Liver (tissue), 9 donors: ENCODE data around the gene CARS1. TPM values are rescaled to one million over a fixed set of nuclear protein-coding genes. Genes with fewer than 3 reads are reported as not detected.
A peak's percentile ranks its signal among the peaks of the same experiment; 100 is the strongest.

Experiments used
- DNase-seq: peaks from one replicate; pipeline ENCODE4 v3.0.0-alpha.2; 2017; ENCODE audit warnings: low spot score
- H3K27ac ChIP-seq, 2 donors: one replicate each; pipeline ENCODE4 v1.7.0; 2013; ENCODE audit warnings: inconsistent platforms in 2 of 2, low read length in 2 of 2, control low read depth in 1 of 2, low read depth in 1 of 2, mild to moderate bottlenecking in 1 of 2
- H3K27me3 ChIP-seq, 4 donors: one replicate each; pipeline versions ENCODE4 v1.6.1 to v1.7.0; 2013; ENCODE audit warnings: low read length in 3 of 4, inconsistent platforms in 1 of 4, mild to moderate bottlenecking in 1 of 4, moderate library complexity in 1 of 4; ENCODE audit not compliant: control insufficient read depth in 4 of 4, insufficient read depth in 4 of 4
- H3K36me3 ChIP-seq, 4 donors: one replicate each; pipeline versions ENCODE4 v1.6.1 to v1.7.0; 2013; ENCODE audit warnings: low read length in 3 of 4, mild to moderate bottlenecking in 3 of 4, low read depth in 1 of 4, moderate library complexity in 1 of 4; ENCODE audit not compliant: control insufficient read depth in 4 of 4, insufficient read depth in 3 of 4
- H3K4me1 ChIP-seq, 4 donors: one replicate each; pipeline versions ENCODE4 v1.6.1 to v1.7.0; 2013; ENCODE audit warnings: low read length in 3 of 4, mild to moderate bottlenecking in 3 of 4, moderate library complexity in 1 of 4; ENCODE audit not compliant: control insufficient read depth in 4 of 4, insufficient read depth in 4 of 4
- H3K4me3 ChIP-seq, 3 donors: one replicate each; pipeline versions ENCODE4 v1.6.1 to v1.7.0; 2013; ENCODE audit warnings: low read length in 3 of 3, control low read depth in 1 of 3, low read depth in 1 of 3, mild to moderate bottlenecking in 1 of 3
- H3K9ac ChIP-seq, 2 donors: one replicate each; pipeline ENCODE4 v1.7.0; 2013; ENCODE audit warnings: low read length in 2 of 2, mild to moderate bottlenecking in 2 of 2, moderate library complexity in 2 of 2, control low read depth in 1 of 2, low read depth in 1 of 2
- H3K9me3 ChIP-seq, 4 donors: one replicate each; pipeline versions ENCODE4 v1.6.1 to v1.7.0; 2013; ENCODE audit warnings: low read length in 3 of 4; ENCODE audit not compliant: control insufficient read depth in 4 of 4
- EGR1 ChIP-seq, 2 donors: IDR thresholded peaks; 2 replicates each; pipeline ENCODE4 v1.6.1; 2016 to 2018; ENCODE audit warnings: antibody characterized with exemption in 2 of 2, low read depth in 2 of 2
- FOXA1 ChIP-seq: IDR thresholded peaks from 2 replicates; pipeline ENCODE4 v1.6.1; 2016; ENCODE audit warnings: antibody characterized with exemption
- FOXA2 ChIP-seq: IDR thresholded peaks from 2 replicates; pipeline ENCODE4 v1.6.1; 2016; ENCODE audit warnings: antibody characterized with exemption
- GABPA ChIP-seq, 2 donors: IDR thresholded peaks in 1 of 2; conservative IDR thresholded peaks in 1 of 2; 2 replicates each; pipeline ENCODE4 v1.6.1; 2016; ENCODE audit warnings: antibody characterized with exemption in 2 of 2, mild to moderate bottlenecking in 1 of 2, moderate library complexity in 1 of 2
- HNF4A ChIP-seq, 2 donors: conservative IDR thresholded peaks; 2 replicates each; pipeline ENCODE4 v1.6.1; 2016; ENCODE audit warnings: antibody characterized with exemption in 2 of 2, mild to moderate bottlenecking in 2 of 2
- HNF4G ChIP-seq: IDR thresholded peaks from 2 replicates; pipeline ENCODE4 v1.6.1; 2016; ENCODE audit warnings: antibody characterized with exemption
- JUND ChIP-seq, 2 donors: IDR thresholded peaks; 2 replicates each; pipeline ENCODE4 v1.6.1; 2016; ENCODE audit warnings: antibody characterized with exemption in 2 of 2
- NR2F2 ChIP-seq: IDR thresholded peaks from 2 replicates; pipeline ENCODE4 v1.6.1; 2016; ENCODE audit warnings: antibody characterized with exemption
- RAD21 ChIP-seq, 2 donors: IDR thresholded peaks; 2 replicates each; pipeline ENCODE4 v1.6.1; 2016; ENCODE audit warnings: antibody characterized with exemption in 2 of 2, mild to moderate bottlenecking in 2 of 2
- RXRA ChIP-seq, 2 donors: IDR thresholded peaks; 2 replicates each; pipeline ENCODE4 v1.6.1; 2017 to 2018; ENCODE audit warnings: antibody characterized with exemption in 2 of 2, mild to moderate bottlenecking in 1 of 2
- SP1 ChIP-seq: IDR thresholded peaks from 2 replicates; pipeline ENCODE4 v1.6.1; 2018; ENCODE audit warnings: antibody characterized with exemption, mild to moderate bottlenecking
- TAF1 ChIP-seq: conservative IDR thresholded peaks from 2 replicates; pipeline ENCODE4 v1.6.1; 2016; ENCODE audit warnings: antibody characterized with exemption, mild to moderate bottlenecking
- YY1 ChIP-seq: IDR thresholded peaks from 2 replicates; pipeline ENCODE4 v1.6.1; 2016; ENCODE audit warnings: antibody characterized with exemption, mild to moderate bottlenecking
- ZBTB33 ChIP-seq: IDR thresholded peaks from 2 replicates; pipeline ENCODE4 v1.6.1; 2016; ENCODE audit warnings: antibody characterized with exemption
- WGBS: extraction: QIAGEN DNeasy Blood & Tissue Kit; methylation state at CpG from one replicate; pipeline ENCODE4 v1.1.7; 2013; 5-methylcytosine and 5-hydroxymethylcytosine counted together
- polyA plus RNA-seq, 2 donors: library from polyadenylated mRNA; stranded (reverse) in 1 of 2; unstranded in 1 of 2; fragments of 200-250 nt in 1 of 2; fragments of >200 nt in 1 of 2; fragmentation: Nextera tagmentation in 1 of 2; extraction: Ambion mirVana in 1 of 2; gene quantifications; one replicate each; pipeline versions ENCODE4 v1.2.1 to v1.2.3, GENCODE V29; 2013 to 2015
- total RNA-seq, 2 donors: library from RNA; depleted of rRNA; stranded (reverse); fragments of >200 nt; gene quantifications; one replicate each; pipeline ENCODE4 v1.2.3, GENCODE V29; 2014
- TF ChIP-seq, protein P1 (sequence below): IDR thresholded peaks from 2 replicates; pipeline ENCODE4 v1.6.1; 2016; ENCODE audit warnings: antibody characterized with exemption
- TF ChIP-seq, protein P2 (sequence below): IDR thresholded peaks from 2 replicates; pipeline ENCODE4 v1.6.1; 2016; ENCODE audit warnings: antibody characterized with exemption
- TF ChIP-seq, protein P3 (sequence below): IDR thresholded peaks from 2 replicates; pipeline ENCODE4 v1.6.1; 2016; ENCODE audit warnings: antibody characterized with exemption, mild to moderate bottlenecking
- donor health status: healthy.
- donor health status: healthy.
- donor health status: healthy.
- donor health status: healthy.
- donor health status: healthy.

CARS1 gene
- total and polyA plus RNA-seq, 4 donors, result 15.2 to 40.1 (median 22.1) TPM

DNA sequence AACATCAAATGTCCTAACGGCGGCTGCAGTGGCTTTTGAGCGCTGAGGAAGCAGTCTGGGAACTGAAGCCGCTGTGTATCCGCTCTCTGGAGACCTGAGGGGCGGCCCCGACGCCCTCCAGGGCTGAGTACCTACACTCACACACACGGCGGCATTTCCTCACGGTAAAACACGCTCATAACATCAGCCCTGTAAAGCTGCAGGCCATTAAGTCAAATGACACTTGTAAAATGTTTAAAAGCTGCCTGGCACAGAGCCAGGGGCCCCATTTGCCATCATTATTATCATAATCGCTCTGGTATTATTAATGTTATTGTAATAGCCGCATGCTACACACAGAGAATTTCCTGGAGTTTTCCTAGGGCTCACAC lies 5.1 kb downstream of the CARS1 start:
- Histone ChIP-seq H3K36me3 (peaks cover 0 to 9% (median 6%) of the 10 kb centered on the region in 4 donors), H3K4me3 (no peak overlapping the region), H3K4me1 (peaks cover 0 to 33% (median 20%) of the 10 kb centered on the region in 4 donors), H3K9ac (no peak overlapping the region), H3K27me3 (no peaks in the 10 kb centered on the region), H3K9me3 (no peaks in the 10 kb centered on the region), H3K27ac (no peak overlapping the region)
- WGBS, result 79% methylated on average over 14 of the region's 14 CpGs
- TF ChIP-seq, protein P1, sequence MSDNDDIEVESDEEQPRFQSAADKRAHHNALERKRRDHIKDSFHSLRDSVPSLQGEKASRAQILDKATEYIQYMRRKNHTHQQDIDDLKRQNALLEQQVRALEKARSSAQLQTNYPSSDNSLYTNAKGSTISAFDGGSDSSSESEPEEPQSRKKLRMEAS, result no peak
- TF ChIP-seq FOXA1 (no peak), GABPA (IDR thresholded peaks at IDR 0.05 in 1 of 2, conservative IDR thresholded peaks at IDR 0.05 in 1 of 2) (no peak)
- no peak for DNase-seq

GRCh38 chr11:3051196-3052108 lies 5.8 kb downstream of the CARS1 start:
- WGBS, result 94% methylated on average over 13 of the region's 13 CpGs
- Histone ChIP-seq H3K9me3 (no peaks in the 10 kb centered on the region), H3K4me3 (no peak overlapping the region), H3K36me3 (peaks cover 0 to 9% (median 6%) of the 10 kb centered on the region in 4 donors), H3K27me3 (no peaks in the 10 kb centered on the region), H3K27ac (no peak overlapping the region), H3K9ac (no peak overlapping the region), H3K4me1 (peaks cover 0 to 30% (median 19%) of the 10 kb centered on the region in 4 donors)
- TF ChIP-seq FOXA2 (no peak), HNF4G (no peak), HNF4A (conservative IDR thresholded peaks at IDR 0.05) (no peak), EGR1 (IDR thresholded peaks at IDR 0.05; ENCODE audit: low read depth in 2 of 2) (no peak), NR2F2 (no peak), SP1 (no peak), JUND (IDR thresholded peaks at IDR 0.05) (no peak), GABPA (IDR thresholded peaks at IDR 0.05 in 1 of 2, conservative IDR thresholded peaks at IDR 0.05 in 1 of 2) (no peak)
- TF ChIP-seq, protein P1, result no peak
- no peak for DNase-seq

GRCh38 chr11:3050386-3051195 lies 6.6 kb downstream of the CARS1 start:
- H3K27me3 ChIP-seq, result no peaks in the 10 kb centered on the region
- peaks cover 0 to 22% (median 10%) of the 10 kb centered on the region in 4 donors for H3K4me1 ChIP-seq
- H3K36me3 ChIP-seq, result peaks cover 0 to 9% (median 7%) of the 10 kb centered on the region in 4 donors
- H3K27ac ChIP-seq, result peak overlapping the region in 1 of 2 donors; percentile 47
- H3K9ac ChIP-seq, result no peak overlapping the region
- H3K4me3 ChIP-seq, result no peak overlapping the region
- H3K9me3 ChIP-seq, result no peaks in the 10 kb centered on the region
- no peak for DNase-seq
- whole genome bisulfite sequencing, result 97% methylated on average over 18 of the region's 18 CpGs
- TF ChIP-seq RXRA (IDR thresholded peaks at IDR 0.05), result no peak
- TF ChIP-seq, protein P2, sequence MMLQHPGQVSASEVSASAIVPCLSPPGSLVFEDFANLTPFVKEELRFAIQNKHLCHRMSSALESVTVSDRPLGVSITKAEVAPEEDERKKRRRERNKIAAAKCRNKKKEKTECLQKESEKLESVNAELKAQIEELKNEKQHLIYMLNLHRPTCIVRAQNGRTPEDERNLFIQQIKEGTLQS, result no peak
- TF ChIP-seq ZBTB33, result no peak
- TF ChIP-seq RAD21 (IDR thresholded peaks at IDR 0.05), result no peak
- no peak for TF ChIP-seq TAF1
- TF ChIP-seq JUND (IDR thresholded peaks at IDR 0.05), result no peak
- no peak for TF ChIP-seq NR2F2
- TF ChIP-seq YY1, result no peak
- TF ChIP-seq, protein P1, result no peak
- no peak for TF ChIP-seq SP1
- TF ChIP-seq HNF4A (conservative IDR thresholded peaks at IDR 0.05), result no peak
- TF ChIP-seq, protein P3, sequence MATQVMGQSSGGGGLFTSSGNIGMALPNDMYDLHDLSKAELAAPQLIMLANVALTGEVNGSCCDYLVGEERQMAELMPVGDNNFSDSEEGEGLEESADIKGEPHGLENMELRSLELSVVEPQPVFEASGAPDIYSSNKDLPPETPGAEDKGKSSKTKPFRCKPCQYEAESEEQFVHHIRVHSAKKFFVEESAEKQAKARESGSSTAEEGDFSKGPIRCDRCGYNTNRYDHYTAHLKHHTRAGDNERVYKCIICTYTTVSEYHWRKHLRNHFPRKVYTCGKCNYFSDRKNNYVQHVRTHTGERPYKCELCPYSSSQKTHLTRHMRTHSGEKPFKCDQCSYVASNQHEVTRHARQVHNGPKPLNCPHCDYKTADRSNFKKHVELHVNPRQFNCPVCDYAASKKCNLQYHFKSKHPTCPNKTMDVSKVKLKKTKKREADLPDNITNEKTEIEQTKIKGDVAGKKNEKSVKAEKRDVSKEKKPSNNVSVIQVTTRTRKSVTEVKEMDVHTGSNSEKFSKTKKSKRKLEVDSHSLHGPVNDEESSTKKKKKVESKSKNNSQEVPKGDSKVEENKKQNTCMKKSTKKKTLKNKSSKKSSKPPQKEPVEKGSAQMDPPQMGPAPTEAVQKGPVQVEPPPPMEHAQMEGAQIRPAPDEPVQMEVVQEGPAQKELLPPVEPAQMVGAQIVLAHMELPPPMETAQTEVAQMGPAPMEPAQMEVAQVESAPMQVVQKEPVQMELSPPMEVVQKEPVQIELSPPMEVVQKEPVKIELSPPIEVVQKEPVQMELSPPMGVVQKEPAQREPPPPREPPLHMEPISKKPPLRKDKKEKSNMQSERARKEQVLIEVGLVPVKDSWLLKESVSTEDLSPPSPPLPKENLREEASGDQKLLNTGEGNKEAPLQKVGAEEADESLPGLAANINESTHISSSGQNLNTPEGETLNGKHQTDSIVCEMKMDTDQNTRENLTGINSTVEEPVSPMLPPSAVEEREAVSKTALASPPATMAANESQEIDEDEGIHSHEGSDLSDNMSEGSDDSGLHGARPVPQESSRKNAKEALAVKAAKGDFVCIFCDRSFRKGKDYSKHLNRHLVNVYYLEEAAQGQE, result no peak
- TF ChIP-seq GABPA (IDR thresholded peaks at IDR 0.05 in 1 of 2, conservative IDR thresholded peaks at IDR 0.05 in 1 of 2), result no peak
- no peak for TF ChIP-seq EGR1 (IDR thresholded peaks at IDR 0.05; ENCODE audit: low read depth in 2 of 2)
